Stimulated activated effector memory CD8-positive, alpha-beta T cell treated with anti-CD3 and anti-CD28 coated beads, Interleukin-12 subunit alpha, Interleukin-12 subunit beta, amount 100 ng/mL, for 72 hours (primary cell): Measurements from ENCODE around the gene ITPR3.
A peak's percentile ranks its signal among the peaks of the same experiment; 100 is the strongest.
"Not testable (repeated sequence)": the region's sequence is repeated elsewhere in the genome, so short reads cannot be mapped to it uniquely, and the experiment has no call there.

Source experiments
- ATAC-seq: fragments of 150-1000 bp; cut with Tn5 transposase; 2 replicates; pipeline ENCODE4 v1.10.0; 2021
- DNase-seq, 2 donors: peaks; one replicate each; pipeline ENCODE4 v3.0.0; 2021 to 2022; ENCODE audit warnings: low spot score in 2 of 2
- H3K27ac Mint-ChIP-seq: one replicate; pipeline ENCODE4 v1.8.0; 2022; ENCODE audit warnings: mild to moderate bottlenecking, mixed read lengths
- H3K36me3 Mint-ChIP-seq: one replicate; pipeline ENCODE4 v1.8.0; 2022; ENCODE audit warnings: mild to moderate bottlenecking, mixed read lengths
- H3K4me1 Mint-ChIP-seq: one replicate; pipeline ENCODE4 v1.8.0; 2022; ENCODE audit warnings: mixed read lengths
- H3K4me3 Mint-ChIP-seq: one replicate; pipeline ENCODE4 v1.8.0; 2022; ENCODE audit warnings: mild to moderate bottlenecking, mixed read lengths
- H3K9me3 Mint-ChIP-seq: one replicate; pipeline ENCODE4 v1.8.0; 2022; ENCODE audit warnings: mixed read lengths

The ITPR3 gene

GRCh38 chr6:33586108-33586640 lies 34.9 kb upstream of the ITPR3 start:
- ATAC-seq = no peak

DNA sequence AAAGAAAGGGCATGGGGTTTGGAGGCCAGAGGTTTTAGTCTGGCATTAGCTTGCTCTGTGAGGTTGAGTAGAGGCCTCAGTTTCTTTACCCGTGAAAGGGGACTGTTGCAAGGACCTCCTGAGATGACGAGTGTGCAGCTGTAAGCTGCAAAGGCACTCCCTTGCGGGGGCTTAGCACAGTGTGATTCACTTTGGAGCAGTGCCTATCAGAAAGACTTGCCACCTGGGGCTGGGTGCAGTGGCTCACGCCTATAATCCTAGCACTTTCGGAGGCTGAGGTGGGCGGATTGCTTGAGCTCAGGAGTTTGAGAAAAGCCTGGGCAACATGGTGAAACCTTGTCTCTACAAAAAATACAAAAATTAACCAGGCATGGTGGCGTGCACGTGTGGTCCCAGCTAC lies 33.6 kb upstream of the ITPR3 start:
- no peak for DNase-seq
- H3K4me1 Mint-ChIP-seq = peaks cover 67% of the 10 kb centered on the region
- no peaks in the 10 kb centered on the region for H3K36me3 Mint-ChIP-seq
- ATAC-seq = no peak
- H3K9me3 Mint-ChIP-seq = no peaks in the 10 kb centered on the region
- H3K27ac Mint-ChIP-seq = no peak overlapping the region
- H3K4me3 Mint-ChIP-seq = no peak overlapping the region

More at GRCh38 chr6:33586108-33586640, 34.9 kb upstream of the ITPR3 start:
- no peak for DNase-seq
- Mint-ChIP-seq H3K9me3 (no peaks in the 10 kb centered on the region), H3K27ac (peak overlapping the region; percentile 91), H3K4me1 (peaks cover 53% of the 10 kb centered on the region), H3K4me3 (peak overlapping the region; percentile 64), H3K36me3 (no peaks in the 10 kb centered on the region)

DNA sequence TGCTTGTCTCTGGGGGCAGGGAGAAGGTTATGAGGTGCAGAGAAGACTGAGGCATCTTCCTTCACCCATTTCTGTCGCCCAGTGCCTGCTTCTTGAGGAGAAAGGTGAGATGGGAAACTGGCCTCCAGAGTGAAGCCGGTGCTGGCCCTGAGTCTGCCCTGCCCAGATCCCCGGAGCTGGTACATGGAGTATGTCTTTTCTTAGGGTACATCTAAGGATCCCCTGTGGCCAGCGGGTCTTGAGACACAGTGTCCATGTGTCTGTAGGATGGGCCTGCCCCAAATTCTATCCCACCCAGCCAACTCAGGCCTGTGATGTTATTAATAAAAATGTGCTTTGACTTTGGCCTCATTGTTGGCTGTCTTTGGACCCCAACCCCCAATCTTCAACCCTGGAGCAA lies 32.2 kb upstream of the ITPR3 start:
- H3K27ac Mint-ChIP-seq = no peak overlapping the region
- H3K4me1 Mint-ChIP-seq = peaks cover 71% of the 10 kb centered on the region
- H3K36me3 Mint-ChIP-seq = no peaks in the 10 kb centered on the region
- H3K9me3 Mint-ChIP-seq = no peaks in the 10 kb centered on the region
- ATAC-seq = no peak
- no peak for DNase-seq
- H3K4me3 Mint-ChIP-seq = no peak overlapping the region

GRCh38 chr6:33589392-33589730 lies 31.8 kb upstream of the ITPR3 start:
- peaks cover 67% of the 10 kb centered on the region for H3K4me1 Mint-ChIP-seq
- no peak overlapping the region for H3K4me3 Mint-ChIP-seq
- DNase-seq = no peak
- no peaks in the 10 kb centered on the region for H3K9me3 Mint-ChIP-seq
- no peaks in the 10 kb centered on the region for H3K36me3 Mint-ChIP-seq
- no peak for ATAC-seq
- peak overlapping the region; percentile 20 for H3K27ac Mint-ChIP-seq

DNA sequence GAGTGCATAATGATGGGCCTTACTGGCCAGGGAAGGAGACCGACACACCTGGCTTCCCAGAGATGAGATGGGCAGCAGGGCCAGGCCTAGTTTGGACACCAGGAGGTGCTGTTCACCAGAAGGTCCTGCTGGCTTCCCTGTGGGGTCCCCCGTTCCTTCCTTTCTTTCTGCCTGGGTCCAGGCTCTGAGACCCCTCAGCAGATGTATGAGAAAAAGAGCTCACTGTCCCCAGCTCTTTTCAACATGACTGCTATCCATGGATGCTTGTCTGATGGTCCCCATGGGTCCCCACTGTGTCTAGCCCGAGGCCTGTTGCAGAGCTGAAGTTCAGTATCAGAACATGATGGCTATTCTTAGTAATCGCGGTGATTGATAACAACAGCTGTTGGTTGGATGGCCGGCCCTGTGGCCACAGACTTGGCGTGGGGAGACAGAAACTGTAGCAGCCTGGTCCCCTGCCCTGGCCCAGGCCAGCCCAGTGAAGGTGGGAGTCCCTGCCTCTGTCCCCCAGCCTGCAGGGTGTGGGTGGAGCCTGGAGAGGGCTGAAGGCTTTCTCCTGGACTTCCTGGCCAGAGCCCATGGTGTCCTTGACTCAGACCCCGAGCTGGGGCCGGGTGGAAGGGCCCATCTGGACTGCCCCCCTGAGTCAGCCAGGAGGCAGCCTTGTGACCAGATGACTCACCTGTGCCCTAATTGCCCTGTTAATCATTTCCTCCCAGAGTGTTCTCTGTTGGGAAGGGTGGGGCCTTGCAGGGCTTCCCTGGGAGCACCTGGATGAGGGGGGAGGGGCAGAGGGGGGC lies 31.2 kb upstream of the ITPR3 start:
- peaks cover 65% of the 10 kb centered on the region for H3K4me1 Mint-ChIP-seq
- peak in 1 of 2 donors; percentile 36 for DNase-seq
- no peak overlapping the region for H3K4me3 Mint-ChIP-seq
- H3K9me3 Mint-ChIP-seq = no peaks in the 10 kb centered on the region
- ATAC-seq = peak; percentile 65
- H3K27ac Mint-ChIP-seq = peak overlapping the region; percentile 20
- H3K36me3 Mint-ChIP-seq = no peaks in the 10 kb centered on the region

- H3K9me3 Mint-ChIP-seq = no peaks in the 10 kb centered on the region
- DNase-seq (no peak), ATAC-seq (no peak)
- H3K4me3 Mint-ChIP-seq = no peak overlapping the region
- H3K4me1 Mint-ChIP-seq = peaks cover 61% of the 10 kb centered on the region
- no peaks in the 10 kb centered on the region for H3K36me3 Mint-ChIP-seq
- H3K27ac Mint-ChIP-seq = peak overlapping the region; percentile 20
These were observed 30.5 kb upstream of the ITPR3 start for GRCh38 chr6:33590531-33591198.

GRCh38 chr6:33591424-33592032 lies 29.6 kb upstream of the ITPR3 start:
- peaks cover 55% of the 10 kb centered on the region for H3K4me1 Mint-ChIP-seq
- ATAC-seq (no peak), DNase-seq (no peak)
- no peaks in the 10 kb centered on the region for H3K36me3 Mint-ChIP-seq
- peak overlapping the region; percentile 75 for H3K4me3 Mint-ChIP-seq
- peak overlapping the region; percentile 20 for H3K27ac Mint-ChIP-seq
- no peaks in the 10 kb centered on the region for H3K9me3 Mint-ChIP-seq

DNA sequence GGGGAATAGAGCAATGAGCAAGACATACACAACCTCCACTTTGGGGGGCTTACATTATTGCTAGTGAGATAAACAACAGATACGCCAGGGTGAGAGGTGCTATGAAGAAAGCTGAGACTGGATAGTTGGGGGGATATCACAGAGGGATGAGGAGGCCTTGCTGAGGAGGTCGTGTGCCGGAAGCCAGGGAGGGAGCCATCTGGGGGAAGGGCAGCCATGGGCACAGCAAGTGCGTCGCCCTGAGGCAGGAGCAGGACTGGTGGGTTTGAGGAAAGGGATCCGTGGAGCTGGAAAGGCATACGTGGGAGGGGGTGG lies 28.9 kb upstream of the ITPR3 start:
- peak overlapping the region; percentile 20 for H3K27ac Mint-ChIP-seq
- peaks cover 56% of the 10 kb centered on the region for H3K4me1 Mint-ChIP-seq
- H3K36me3 Mint-ChIP-seq = no peaks in the 10 kb centered on the region
- no peaks in the 10 kb centered on the region for H3K9me3 Mint-ChIP-seq
- ATAC-seq (no peak), DNase-seq (no peak)
- peak overlapping the region; percentile 75 for H3K4me3 Mint-ChIP-seq

GRCh38 chr6:33592595-33593413 lies 28.3 kb upstream of the ITPR3 start:
- Mint-ChIP-seq H3K9me3 (no peaks in the 10 kb centered on the region), H3K4me1 (peaks cover 56% of the 10 kb centered on the region)

GRCh38 chr6:33593414-33593727 lies 27.8 kb upstream of the ITPR3 start:
- Mint-ChIP-seq H3K4me3 (peak overlapping the region; percentile 75), H3K27ac (peak overlapping the region; percentile 82), H3K36me3 (no peaks in the 10 kb centered on the region), H3K9me3 (no peaks in the 10 kb centered on the region), H3K4me1 (peaks cover 56% of the 10 kb centered on the region)
- ATAC-seq (no peak), DNase-seq (no peak)

More at GRCh38 chr6:33592595-33593413, 28.3 kb upstream of the ITPR3 start:
- ATAC-seq (peak; percentile 57), DNase-seq (no peak)
- Mint-ChIP-seq H3K36me3 (no peaks in the 10 kb centered on the region), H3K4me3 (peak overlapping the region; percentile 75), H3K27ac (peak overlapping the region; percentile 82)

GRCh38 chr6:33595001-33595846 lies 25.9 kb upstream of the ITPR3 start:
- DNase-seq = no peak
- no peak for ATAC-seq

GRCh38 chr6:33596894-33597293 lies 24.2 kb upstream of the ITPR3 start:
- not testable (repeated sequence) for DNase-seq, H3K9me3 Mint-ChIP-seq, H3K36me3 Mint-ChIP-seq
- peak overlapping the region; percentile 17 for H3K4me3 Mint-ChIP-seq
- peak overlapping the region; percentile 88 for H3K27ac Mint-ChIP-seq
- peaks cover 32% of the 10 kb centered on the region for H3K4me1 Mint-ChIP-seq
- ATAC-seq = peak; percentile 90

More at GRCh38 chr6:33595001-33595846, 25.9 kb upstream of the ITPR3 start:
- Mint-ChIP-seq H3K4me3 (peak overlapping the region; percentile 24), H3K4me1 (peaks cover 48% of the 10 kb centered on the region), H3K36me3 (no peaks in the 10 kb centered on the region), H3K27ac (peak overlapping the region; percentile 7), H3K9me3 (no peaks in the 10 kb centered on the region)

DNA sequence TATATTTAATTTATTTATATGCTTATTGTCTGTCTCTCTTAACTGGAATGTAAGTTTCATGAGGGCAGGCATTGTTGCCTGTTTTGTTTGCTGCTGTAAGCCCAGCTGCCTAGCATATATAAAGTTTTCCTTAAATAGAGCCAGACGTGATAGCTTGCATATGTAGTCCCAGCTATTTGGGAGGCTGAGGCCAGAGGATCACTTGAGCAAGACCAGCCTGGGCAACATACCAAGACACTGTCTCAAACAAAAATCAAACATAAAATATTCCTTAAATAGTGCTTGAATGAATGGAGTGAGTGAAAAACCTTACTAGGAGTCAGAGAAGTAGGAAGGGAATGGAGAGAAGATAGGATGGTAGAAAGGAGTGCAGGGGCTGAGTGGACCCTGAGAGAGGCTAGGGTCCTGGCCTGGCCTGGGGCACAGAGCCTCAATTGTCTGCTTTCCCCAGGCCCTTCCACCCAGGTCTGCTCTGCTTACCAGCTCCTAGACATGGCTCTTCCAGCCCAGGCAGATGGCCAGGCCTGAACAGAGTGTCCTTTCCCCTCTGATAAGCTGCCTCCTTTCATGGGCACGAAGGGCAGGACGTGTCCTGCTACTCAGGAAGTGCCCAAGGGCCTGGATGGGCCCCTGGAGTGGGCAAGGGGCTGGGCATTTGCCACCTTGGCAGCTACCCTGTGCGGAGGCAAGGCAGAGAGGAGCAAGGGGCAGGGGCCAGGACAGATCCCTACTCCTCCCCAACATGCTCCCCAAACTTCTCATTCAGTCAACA lies 23.4 kb upstream of the ITPR3 start:
- peaks cover 23% of the 10 kb centered on the region for H3K4me1 Mint-ChIP-seq
- H3K27ac Mint-ChIP-seq = peak overlapping the region; percentile 88
- no peaks in the 10 kb centered on the region for H3K36me3 Mint-ChIP-seq
- no peak overlapping the region for H3K4me3 Mint-ChIP-seq
- no peaks in the 10 kb centered on the region for H3K9me3 Mint-ChIP-seq
- DNase-seq (no peak), ATAC-seq (no peak)

DNA sequence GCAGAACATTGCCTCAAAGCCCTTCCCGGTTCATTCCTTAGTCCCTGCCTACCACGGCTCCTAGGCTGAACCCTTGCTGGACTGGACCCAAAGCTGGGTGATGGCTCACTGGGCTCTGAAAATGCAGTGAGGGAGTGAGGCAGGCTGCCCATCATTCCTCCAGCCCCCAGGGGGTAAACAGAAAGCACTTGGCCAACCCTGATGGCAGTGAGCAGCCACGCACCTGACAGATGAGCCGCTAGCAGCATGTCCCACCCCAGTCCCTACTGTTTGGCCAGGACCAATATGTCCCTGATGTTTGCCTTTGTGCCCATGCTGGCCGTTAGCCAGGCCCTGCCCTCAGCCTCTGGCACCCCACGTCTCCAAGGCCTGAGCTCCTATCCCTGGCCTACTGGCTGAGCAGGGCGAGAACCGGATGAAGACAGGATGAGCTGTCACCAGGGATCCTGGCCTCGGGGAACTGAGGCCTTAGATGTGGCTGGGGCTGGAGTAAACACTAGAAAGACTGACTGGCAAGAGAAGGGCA lies 21.6 kb upstream of the ITPR3 start:
- Mint-ChIP-seq H3K4me1 (peaks cover 15% of the 10 kb centered on the region), H3K9me3 (no peaks in the 10 kb centered on the region), H3K27ac (no peak overlapping the region), H3K4me3 (no peak overlapping the region), H3K36me3 (no peaks in the 10 kb centered on the region)
- DNase-seq (no peak), ATAC-seq (no peak)
